Esophagus squamous epithelium (tissue), 5 donors: ENCODE measurements around the gene DNM3. TPM values are rescaled to one million over a fixed set of nuclear protein-coding genes. Genes with fewer than 3 reads are reported as not detected.

Experiments
- DNase-seq: peaks from one replicate; lab custom pipeline; 2025; lab: John Stamatoyannopoulos, UW
- H3K27ac ChIP-seq, 4 donors: fragments of 200-600 bp; sonication (generic); one replicate each; pipeline ENCODE4 v1.5.1; 2016 to 2019; ENCODE audit warnings: mild to moderate bottlenecking in 1 of 4
- H3K27me3 ChIP-seq, 4 donors: fragments of 200-600 bp; sonication (generic); 1 replicate in 3 of 4; 2 replicates in 1 of 4; pipeline versions ENCODE4 v1.5.1 to v1.6.0; 2017 to 2021; ENCODE audit warnings: antibody characterized with exemption in 1 of 4
- H3K36me3 ChIP-seq, 3 donors: fragments of 200-600 bp; sonication (generic); one replicate each; pipeline ENCODE4 v1.5.1; 2016 to 2019
- H3K4me1 ChIP-seq, 3 donors: fragments of 200-600 bp; sonication (generic); one replicate each; pipeline ENCODE4 v1.5.1; 2017 to 2019
- H3K4me3 ChIP-seq, 4 donors: fragments of 200-600 bp; sonication (generic); 1 replicate in 3 of 4; 2 replicates in 1 of 4; pipeline ENCODE4 v1.5.1; 2016 to 2019; ENCODE audit warnings: mild to moderate bottlenecking in 2 of 4, moderate library complexity in 1 of 4
- H3K9me3 ChIP-seq, 3 donors: fragments of 200-600 bp; sonication (generic); one replicate each; pipeline ENCODE4 v1.5.1; 2016 to 2019
- POLR2A ChIP-seq, 4 donors: fragments of 450-650 bp; IDR thresholded peaks; one replicate each; pipeline ENCODE4 v1.6.1; 2017; ENCODE audit warnings: antibody characterized with exemption in 4 of 4, mild to moderate bottlenecking in 4 of 4, moderate library complexity in 3 of 4
- WGBS, 2 donors: methylation state at CpG; one replicate each; pipeline ENCODE4 v1.1.5; 2018; 5-methylcytosine and 5-hydroxymethylcytosine counted together
- intact Hi-C: fragments of 100-400 bp; cut with DNase I; formaldehyde crosslinking; loops from one replicate; pipeline ENCODE4 v1.15.0; 2022
- total RNA-seq, 4 donors: library from RNA; depleted of rRNA; stranded (reverse); fragments of >200 nt; gene quantifications; one replicate each; pipeline ENCODE4 v1.1.0, GENCODE V29; 2016
- TF ChIP-seq, protein P1 (sequence below), 6 experiments: fragments of 450-650 bp in 4 of 6; fragments of 200-600 bp in 2 of 6; sonication (generic) in 2 of 6; IDR thresholded peaks; one replicate each; pipeline ENCODE4 v1.5.1; 2016 to 2019; ENCODE audit warnings: antibody characterized with exemption in 6 of 6, mild to moderate bottlenecking in 4 of 6, moderate library complexity in 4 of 6
- donor health status: DM: yes; HTN: yes; CAD: no.

DNM3 gene
- total RNA-seq, 4 donors from 2014 or later, result 0.91 to 3.2 (median 1.8) TPM

DNA sequence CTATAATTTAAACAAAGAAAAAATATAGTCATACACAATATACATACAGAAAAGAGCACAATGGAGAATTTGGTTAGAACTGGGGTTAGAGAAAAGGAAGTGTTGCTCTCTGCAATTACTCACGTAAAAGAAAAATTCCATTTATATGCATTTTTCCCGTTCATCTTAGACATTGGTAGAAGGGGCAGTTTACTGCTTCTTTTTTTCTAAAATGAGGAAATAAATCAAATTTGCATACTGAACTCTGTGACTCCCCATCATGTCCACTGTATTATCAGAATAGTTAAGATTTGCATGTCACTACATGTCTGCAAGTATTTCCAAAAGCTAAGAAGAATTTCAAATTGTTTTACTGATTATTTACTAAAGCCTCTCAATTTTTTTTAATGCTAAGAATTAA lies 535.1 kb downstream of the DNM3 start:
- H3K9me3 ChIP-seq, result no peaks in the 10 kb centered on the region
- DNase-seq, result no peak
- H3K27me3 ChIP-seq, result no peaks in the 10 kb centered on the region
- WGBS, 2 donors, result 51 to 65% methylated on average over 2 of the region's 2 CpGs
- no peak overlapping the region for H3K4me3 ChIP-seq
- no peaks in the 10 kb centered on the region for H3K4me1 ChIP-seq
- TF ChIP-seq, protein P1, sequence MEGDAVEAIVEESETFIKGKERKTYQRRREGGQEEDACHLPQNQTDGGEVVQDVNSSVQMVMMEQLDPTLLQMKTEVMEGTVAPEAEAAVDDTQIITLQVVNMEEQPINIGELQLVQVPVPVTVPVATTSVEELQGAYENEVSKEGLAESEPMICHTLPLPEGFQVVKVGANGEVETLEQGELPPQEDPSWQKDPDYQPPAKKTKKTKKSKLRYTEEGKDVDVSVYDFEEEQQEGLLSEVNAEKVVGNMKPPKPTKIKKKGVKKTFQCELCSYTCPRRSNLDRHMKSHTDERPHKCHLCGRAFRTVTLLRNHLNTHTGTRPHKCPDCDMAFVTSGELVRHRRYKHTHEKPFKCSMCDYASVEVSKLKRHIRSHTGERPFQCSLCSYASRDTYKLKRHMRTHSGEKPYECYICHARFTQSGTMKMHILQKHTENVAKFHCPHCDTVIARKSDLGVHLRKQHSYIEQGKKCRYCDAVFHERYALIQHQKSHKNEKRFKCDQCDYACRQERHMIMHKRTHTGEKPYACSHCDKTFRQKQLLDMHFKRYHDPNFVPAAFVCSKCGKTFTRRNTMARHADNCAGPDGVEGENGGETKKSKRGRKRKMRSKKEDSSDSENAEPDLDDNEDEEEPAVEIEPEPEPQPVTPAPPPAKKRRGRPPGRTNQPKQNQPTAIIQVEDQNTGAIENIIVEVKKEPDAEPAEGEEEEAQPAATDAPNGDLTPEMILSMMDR (IDR thresholded peaks at IDR 0.05), result no peak
- no peak for TF ChIP-seq POLR2A (IDR thresholded peaks at IDR 0.05)
- no peak overlapping the region for H3K27ac ChIP-seq
- no peaks in the 10 kb centered on the region for H3K36me3 ChIP-seq
- intact Hi-C loops, result no loop called here

DNA sequence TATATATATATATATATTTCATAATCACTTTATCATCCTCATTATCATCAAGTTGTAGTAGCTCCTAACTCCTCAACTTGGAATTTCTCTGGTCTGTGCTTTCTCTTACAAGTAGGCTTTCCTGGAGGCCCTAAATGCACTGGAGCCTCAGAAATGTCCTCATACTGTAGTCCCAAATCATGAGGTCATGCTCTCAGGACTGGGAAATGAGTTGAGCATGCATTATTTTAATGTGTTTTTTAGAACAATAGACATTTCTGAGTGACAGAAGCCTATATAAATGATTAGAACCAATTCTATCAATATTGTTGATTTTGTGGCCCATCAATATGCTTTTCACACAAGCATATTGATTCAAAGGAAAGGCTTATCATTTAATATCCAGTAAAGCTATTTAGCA lies 536.3 kb downstream of the DNM3 start:
- no peaks in the 10 kb centered on the region for H3K4me1 ChIP-seq
- H3K27me3 ChIP-seq, result no peaks in the 10 kb centered on the region
- intact Hi-C loops, result no loop called here
- no peak for DNase-seq
- H3K4me3 ChIP-seq, result no peak overlapping the region
- H3K36me3 ChIP-seq, result no peaks in the 10 kb centered on the region
- TF ChIP-seq, protein P1 (IDR thresholded peaks at IDR 0.05), result no peak
- TF ChIP-seq POLR2A (IDR thresholded peaks at IDR 0.05), result no peak
- no peaks in the 10 kb centered on the region for H3K9me3 ChIP-seq
- no peak overlapping the region for H3K27ac ChIP-seq

DNA sequence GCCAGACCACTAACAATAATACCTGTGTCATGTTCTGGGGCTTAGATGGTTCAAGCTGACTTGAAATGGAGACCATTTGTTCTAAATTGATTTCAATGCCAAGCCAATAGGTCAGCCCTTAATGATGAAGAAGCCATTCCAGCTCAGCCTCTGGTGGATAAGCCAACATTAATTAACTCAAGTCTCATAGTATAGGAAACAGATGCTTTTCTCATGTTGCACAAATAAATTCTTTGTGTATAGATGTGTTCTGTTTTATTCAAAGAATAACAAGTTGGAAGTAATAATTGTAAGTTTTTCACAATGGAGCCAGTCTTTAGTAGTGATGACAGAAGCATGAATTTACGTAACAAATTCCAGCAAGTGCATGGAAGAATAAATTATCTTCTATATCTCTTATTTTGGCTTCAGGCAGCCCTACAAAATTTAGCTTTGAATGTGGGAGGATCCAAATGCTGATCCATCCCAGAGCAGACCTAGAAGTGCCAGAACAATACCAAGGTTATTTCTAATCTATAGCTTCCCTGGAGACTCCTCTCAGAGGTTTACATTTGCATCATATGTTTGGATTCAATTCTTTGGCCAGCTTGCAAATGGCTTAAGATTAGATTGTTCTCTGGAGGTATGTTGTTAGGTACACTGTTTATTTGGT lies 536.9 kb downstream of the DNM3 start:
- 91 to 97% methylated on average over 1 of the region's 1 CpG for WGBS, 2 donors
- no peaks in the 10 kb centered on the region for H3K36me3 ChIP-seq
- H3K9me3 ChIP-seq, result no peaks in the 10 kb centered on the region
- no peak overlapping the region for H3K4me3 ChIP-seq
- TF ChIP-seq POLR2A (IDR thresholded peaks at IDR 0.05), result no peak
- TF ChIP-seq, protein P1 (IDR thresholded peaks at IDR 0.05), result no peak
- H3K27ac ChIP-seq, result no peak overlapping the region
- no peaks in the 10 kb centered on the region for H3K27me3 ChIP-seq
- H3K4me1 ChIP-seq, result no peaks in the 10 kb centered on the region
- intact Hi-C loops, result no loop called here
- no peak for DNase-seq

DNA sequence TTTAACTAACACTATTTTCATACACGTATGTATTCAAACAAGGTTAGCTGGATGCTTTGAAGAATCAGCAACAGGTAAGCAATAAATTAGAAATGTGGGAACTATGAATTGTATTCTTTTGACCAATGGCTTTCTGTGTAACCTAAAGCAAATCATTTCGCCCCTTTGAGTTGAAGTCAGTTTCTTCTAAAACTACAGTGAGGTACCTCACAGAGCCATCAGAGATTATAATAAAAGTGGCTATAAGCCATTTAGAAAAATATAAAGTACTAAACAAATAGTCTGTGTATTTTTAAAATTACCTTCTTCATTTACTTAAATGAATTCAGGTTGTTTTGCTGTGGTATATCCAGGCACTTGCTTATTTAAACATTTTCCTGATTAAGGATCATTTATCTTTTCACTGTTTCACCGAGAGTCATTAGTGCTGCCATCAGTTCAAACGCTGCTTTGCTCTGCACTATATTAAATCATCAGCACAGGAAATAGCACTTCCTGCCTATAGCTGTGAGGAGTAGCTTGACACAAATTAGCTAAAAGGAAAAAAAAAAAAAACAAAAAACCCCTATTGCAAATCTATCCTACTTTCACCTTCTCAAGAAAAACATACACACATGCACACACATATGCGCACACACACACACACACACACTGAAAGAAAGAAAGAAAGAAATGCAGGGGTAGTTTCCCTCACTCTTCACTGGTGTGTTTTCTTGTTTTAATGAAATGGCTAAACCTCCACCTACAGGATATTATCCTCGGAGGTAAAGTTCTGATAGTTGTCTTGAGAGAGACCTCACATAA lies 539.3 kb downstream of the DNM3 start:
- no peaks in the 10 kb centered on the region for H3K9me3 ChIP-seq
- H3K27me3 ChIP-seq, result no peaks in the 10 kb centered on the region
- H3K36me3 ChIP-seq, result no peaks in the 10 kb centered on the region
- no peak overlapping the region for H3K4me3 ChIP-seq
- 53 to 54% methylated on average over 6 of the region's 6 CpGs for WGBS, 2 donors
- TF ChIP-seq, protein P1 (IDR thresholded peaks at IDR 0.05), result no peak
- TF ChIP-seq POLR2A (IDR thresholded peaks at IDR 0.05), result no peak
- H3K27ac ChIP-seq, result no peak overlapping the region
- intact Hi-C loops, result no loop called here
- no peaks in the 10 kb centered on the region for H3K4me1 ChIP-seq
- no peak for DNase-seq

DNA sequence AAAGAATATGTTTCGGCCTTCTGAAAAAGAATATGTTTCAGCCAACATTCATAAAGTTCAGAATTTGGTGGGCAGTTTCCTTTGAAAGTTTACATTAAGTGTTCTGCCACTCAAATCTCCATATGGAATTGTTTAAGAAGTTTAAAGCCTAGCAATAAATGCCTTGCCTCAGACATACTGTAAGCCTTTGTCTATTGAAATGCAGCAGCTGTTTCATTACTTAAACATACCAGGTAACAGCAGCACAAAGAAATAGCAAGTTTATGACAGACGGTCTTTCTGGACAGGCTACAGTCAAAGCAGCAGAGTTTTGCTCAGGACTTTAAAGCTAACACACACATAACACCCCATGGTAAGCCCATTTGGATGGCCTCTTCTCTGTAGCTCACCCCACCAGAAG lies 540.6 kb downstream of the DNM3 start:
- DNase-seq, result no peak
- H3K9me3 ChIP-seq, result no peaks in the 10 kb centered on the region
- 78 to 86% methylated on average over 2 of the region's 2 CpGs for WGBS, 2 donors
- intact Hi-C loops, result no loop called here
- H3K27me3 ChIP-seq, result no peaks in the 10 kb centered on the region
- TF ChIP-seq, protein P1 (IDR thresholded peaks at IDR 0.05), result no peak
- TF ChIP-seq POLR2A (IDR thresholded peaks at IDR 0.05), result no peak
- H3K4me3 ChIP-seq, result no peak overlapping the region
- no peak overlapping the region for H3K27ac ChIP-seq
- H3K4me1 ChIP-seq, result no peaks in the 10 kb centered on the region
- H3K36me3 ChIP-seq, result no peaks in the 10 kb centered on the region
